ELF-1 (cell line): ENCODE results near the gene CREBBP.

Experiments used
- DNase-seq: peaks from one replicate; pipeline ENCODE4 v3.0.0-alpha.2; 2016; ENCODE audit warnings: low read depth, low spot score

CREBBP gene

DNA sequence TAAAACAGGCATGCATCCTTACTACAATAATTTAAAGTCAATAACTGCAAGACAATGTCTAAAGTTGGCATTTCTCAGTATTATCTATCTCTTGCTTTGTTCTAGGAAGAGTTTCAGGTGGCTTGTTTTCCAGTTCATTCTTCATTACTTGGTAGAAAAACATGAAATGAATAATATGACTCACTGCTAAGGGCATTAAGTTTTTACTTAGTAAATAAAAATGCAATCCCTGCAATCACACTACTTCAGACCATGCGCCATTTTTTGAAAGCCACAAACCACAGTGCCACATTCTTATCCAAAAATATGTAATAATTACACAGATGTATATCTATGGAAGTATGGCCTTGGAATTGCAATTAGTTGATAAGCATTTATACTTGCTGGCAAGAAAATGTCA lies 55.4 kb downstream of the CREBBP start:
- no peak for DNase-seq

DNA sequence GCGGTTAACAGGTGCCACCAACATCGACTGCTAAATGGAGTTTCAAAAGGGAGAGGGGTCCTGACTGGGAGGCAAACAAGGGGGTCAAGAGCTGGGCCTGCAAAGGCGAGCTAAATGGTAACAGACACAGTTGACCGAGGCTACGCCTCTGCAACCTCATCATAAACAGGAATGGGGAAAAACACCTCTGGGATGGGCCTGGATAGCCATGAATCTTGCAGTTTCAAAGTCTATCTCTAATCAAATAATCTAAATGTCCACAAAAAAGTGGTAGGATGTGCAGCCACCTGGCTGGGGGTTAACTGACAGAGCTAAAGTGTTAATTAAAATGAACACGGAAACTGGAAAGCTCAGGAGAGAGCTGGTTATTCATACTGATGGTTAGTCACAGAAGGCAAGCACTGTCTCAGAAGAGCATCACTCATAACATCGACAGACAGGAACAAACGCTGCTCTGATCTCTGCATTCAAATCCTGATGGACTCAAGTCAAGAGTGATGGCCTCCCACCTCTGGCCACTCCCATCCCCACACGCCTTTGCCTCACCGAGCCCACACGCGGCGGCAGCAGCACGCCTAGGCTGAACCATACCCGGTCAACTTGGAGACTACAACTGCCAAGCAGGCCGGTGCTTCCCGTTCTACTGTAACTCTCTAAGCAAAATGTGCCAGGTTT lies 56.3 kb downstream of the CREBBP start:
- no peak for DNase-seq

DNA sequence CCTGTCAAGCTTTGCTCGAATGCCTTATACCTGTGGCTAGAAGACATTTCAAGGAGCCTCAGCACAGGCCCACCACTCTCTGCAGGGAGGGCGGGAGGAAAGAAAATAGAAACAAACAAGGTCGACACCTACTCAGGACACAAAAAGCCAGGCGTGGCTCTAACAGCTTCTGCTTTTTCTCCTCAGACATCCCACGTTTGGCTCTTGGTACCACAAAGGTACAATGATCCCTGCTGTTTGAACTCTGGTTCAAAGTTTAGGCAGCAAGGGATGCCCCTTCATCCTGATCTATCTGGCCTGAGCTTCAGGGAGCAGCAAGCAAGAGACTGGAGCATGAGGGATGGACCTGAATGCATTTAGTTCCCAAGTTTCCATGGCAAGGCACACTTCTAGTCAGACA lies 57.1 kb downstream of the CREBBP start:
- no peak for DNase-seq

DNA sequence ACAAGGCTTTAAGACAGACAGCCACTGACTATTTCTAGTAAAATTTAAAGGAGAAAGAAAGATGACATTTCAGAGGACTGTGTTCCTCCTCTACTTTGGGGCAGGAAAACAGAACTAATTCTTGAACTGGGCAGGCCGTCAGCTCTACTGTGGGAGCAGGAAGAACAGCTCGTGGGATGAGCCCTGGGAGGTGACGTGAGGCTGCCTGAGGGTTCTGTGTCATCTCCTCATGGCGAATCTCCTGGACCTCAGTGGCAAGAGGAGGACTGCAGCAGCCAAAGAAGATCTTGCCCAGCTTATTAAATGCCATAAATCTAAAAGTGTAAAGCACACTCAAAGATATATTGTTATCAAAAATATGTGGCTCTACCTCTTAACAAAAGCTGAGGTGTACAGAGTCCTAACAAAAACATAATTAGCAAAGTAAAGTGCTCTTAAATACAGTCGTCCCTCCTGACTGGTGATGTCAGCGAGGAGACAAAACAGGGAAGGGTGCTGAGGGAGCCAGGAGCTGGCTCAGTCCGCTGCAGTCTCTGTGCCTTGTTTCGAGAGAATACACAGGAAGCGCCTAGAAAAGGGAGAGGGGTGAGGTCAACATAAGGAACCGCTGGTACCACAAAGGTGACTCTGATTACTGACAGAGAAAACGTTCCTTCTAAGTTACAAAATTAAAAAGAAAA lies 58.0 kb downstream of the CREBBP start:
- no peak for DNase-seq

DNA sequence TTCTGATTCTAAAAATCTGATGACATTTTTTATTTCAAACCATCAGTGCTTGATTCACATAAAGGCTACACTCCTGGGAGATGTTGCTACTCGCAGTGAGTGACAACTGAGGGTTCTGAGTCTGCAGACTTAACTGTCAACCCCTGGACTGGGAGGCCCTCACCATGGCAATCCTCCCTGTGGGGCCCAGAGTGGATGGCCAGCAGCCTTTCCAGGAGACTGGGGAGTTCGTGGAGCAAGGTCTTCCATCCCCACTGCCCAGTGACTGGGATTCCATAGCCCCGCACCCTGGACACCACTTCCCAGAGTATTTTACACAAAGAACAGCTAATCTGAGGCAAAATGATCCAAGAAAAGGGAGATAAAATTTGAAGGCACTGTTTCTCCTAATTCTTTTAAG lies 59.3 kb downstream of the CREBBP start:
- no peak for DNase-seq

DNA sequence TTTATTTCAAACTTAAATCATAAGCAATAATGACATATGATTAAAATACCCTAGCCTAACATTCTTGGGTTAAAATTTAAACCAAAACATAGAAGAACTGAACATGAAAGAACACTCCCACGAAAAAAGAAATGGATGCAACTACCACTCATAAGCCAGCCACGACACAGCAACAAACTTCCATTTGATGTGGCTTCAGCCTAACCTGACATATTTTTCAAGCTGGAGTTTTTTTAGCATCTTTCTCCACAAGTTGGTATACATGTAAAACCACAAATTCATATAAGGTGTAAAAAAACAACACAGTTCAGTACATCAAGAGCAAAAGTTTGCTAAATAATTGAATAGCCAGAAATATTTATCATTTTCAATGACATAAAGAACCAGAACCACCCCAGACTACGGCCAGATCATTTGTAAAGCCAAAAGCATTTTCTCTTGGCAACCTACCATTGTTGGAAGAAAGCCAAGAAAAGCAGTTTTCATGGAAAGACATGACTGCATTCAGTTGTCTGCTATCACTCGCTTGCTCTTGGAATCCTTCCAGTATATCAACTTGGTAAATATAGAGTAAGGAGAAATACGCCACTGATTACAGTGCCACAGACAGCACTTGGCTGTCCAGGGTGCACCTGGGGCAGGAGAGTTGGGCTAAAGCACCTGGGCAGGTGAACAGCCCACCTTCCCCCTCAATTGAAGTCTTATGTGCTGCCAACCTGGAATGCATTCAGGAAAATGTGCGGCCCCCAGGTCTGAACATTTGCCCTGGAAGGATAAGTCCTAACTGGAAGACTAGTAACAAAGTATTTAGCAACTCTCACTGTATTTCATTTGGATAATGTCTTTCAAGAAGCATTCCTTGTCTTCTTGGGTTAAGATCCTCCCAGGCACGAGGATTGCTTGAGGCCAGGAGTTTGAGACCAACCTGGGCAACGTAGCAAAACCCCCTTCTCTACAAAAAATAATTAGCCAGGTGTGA lies 60.5 kb downstream of the CREBBP start:
- DNase-seq, result no peak

DNA sequence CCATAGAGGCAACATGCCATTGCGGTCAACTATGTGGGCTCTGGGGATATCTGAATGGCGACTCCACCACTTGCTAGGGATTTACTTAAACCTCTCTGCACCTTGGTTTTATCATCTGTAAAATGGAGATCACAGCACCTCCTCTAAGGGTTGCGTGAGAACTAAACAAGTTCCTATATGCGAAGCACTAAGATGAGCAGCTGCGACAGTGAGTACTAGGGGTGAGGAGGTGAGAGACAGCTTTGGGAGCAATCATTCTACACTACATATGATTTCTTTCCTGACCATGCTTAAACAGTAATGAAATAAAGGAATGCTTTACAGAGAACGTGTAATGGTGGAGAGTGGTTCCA lies 61.4 kb downstream of the CREBBP start:
- DNase-seq, result no peak

DNA sequence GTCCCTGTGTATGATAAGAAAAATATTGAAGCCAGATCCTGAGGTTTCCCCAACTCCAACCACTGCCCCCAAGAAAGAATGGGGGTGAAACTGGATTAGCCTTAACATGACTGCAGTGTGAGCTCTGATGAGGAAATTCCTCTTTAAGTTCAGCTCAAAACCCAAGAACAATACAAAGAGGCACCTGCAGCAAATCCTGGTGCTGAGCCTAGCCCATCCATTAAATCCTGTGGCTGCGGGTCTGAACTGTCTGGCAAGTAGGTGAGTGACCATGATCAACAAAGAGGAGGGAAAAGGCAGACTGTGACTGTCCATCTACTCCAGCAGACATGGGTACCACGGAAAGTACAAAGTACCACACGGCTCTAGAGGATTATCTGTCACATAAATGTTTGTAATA lies 64.2 kb downstream of the CREBBP start:
- no peak for DNase-seq

DNA sequence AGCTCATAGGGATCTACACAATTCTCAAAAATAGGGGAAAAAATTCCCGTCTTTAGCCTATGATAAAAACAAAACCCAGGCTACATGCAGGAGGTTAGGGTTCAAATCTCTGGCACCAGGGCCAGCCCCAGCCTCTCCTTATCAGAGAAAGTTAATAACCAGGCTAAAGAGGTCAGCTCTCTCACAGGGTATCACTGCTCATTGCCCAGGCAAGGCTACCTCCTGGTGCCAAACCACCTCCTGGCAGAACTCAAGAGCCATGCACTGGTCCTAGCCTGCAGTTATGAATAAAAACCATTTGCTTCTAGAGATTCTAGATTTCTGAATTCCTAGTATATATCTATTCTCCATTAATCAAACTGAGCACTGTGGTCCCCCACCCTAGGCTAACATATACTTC lies 65.8 kb downstream of the CREBBP start:
- no peak for DNase-seq

DNA sequence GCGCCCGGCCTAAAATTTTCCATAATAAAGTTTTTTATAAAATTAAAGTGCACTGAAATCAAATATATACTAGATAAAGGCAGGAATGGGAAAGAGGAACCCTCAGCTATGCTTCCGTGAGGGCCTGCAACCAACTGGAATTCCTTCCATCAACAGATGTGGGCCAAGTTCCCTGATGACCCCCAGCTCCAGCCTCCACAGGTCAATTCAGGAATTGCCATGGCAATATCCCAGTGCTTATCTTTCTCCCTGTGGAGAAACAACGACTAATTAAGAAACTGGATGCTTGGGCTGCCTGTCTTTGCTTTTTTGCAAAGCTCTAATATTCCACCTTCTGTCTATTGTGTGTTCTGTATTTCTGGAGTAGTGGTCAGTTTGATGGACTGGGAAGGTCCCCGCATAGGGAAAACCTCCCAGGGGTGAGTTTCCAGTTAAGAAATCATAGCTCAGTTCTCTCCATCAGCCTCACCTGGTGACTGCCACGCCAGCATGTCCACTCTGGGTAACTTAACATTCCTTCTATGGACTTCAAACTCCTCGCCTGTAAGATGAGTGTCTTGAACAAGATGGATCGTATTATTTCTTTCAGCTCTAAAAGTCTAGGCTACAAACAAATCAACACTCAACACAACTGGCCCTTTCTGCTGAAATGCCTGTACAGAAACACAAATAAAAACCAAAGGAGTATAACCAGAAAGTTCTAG lies 67.9 kb downstream of the CREBBP start:
- DNase-seq, result no peak

DNA sequence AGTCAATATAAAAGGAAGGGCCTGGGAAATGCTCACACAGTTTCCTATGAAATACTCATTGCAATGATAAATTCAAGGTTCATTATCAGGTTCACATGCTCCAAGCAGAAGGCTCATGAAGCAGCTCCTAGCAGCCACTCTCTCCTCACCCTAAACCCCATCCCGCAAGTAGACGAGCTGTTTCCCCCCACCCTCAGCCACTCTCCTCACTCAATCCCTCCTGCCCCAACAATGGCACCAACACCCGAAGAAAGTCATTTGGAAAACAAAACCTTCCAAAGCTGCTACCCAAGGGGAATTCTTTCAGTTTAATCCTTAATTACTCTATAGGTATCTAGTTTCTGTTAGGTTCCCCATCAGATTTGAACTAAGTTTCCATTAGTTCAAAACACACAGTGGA lies 69.7 kb downstream of the CREBBP start:
- DNase-seq, result no peak

DNA sequence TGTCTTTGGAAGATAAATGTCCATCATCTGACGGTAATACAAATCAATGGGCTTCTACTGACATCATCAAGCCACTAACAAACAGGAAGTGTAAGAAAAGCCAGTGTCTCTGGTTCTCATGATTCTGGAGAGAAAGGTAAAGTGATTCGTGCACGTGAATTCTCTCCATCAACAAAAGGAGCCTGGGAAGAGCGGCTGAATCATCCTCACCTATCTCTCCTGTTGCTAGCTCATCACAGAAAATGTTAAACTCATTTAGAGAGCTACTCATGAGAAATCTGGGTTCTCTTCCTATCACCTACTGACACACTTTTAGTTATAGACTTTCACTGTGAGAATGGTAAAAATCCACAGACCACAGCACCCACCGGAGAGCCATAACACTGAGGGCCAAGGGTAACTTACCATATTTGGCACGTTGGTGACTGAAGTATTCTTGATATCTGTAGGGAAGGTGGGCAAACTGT lies 70.3 kb downstream of the CREBBP start:
- DNase-seq, result no peak

DNA sequence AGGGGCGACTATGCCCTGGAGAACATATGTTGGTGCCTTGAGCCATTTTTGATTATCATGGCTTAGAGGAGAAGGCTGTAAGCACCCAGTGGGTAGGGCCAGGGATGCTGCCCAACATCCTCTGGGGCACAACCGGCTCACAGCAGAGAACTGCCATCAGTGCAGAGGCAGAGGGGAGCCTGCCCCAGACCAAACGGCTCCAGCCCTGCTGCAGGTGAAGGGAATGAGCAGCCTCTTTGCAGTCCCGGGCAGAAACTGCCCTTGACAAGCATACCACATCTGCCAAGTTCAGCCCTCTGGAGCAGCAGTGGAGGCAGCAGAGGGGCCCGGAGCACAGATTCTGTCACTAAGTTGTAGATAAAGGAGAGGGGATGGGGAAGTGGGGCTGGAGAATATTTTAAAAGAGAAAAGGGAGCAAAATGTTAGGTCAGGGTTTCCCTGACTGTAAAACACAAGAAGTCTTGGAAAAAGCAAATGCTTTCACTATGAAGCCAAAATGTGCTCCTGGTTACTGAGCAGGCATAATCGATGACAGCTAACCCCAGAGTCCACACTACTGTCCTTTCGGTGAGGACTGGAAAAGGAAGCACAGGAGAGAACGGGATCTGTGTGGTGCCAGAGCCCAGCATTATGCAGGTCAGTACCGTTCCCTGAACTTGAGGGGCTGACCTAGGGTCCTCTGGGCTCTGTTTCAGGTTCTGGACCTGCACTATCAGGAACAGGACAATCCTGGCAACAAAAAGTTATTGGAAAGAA lies 72.0 kb downstream of the CREBBP start:
- no peak for DNase-seq

DNA sequence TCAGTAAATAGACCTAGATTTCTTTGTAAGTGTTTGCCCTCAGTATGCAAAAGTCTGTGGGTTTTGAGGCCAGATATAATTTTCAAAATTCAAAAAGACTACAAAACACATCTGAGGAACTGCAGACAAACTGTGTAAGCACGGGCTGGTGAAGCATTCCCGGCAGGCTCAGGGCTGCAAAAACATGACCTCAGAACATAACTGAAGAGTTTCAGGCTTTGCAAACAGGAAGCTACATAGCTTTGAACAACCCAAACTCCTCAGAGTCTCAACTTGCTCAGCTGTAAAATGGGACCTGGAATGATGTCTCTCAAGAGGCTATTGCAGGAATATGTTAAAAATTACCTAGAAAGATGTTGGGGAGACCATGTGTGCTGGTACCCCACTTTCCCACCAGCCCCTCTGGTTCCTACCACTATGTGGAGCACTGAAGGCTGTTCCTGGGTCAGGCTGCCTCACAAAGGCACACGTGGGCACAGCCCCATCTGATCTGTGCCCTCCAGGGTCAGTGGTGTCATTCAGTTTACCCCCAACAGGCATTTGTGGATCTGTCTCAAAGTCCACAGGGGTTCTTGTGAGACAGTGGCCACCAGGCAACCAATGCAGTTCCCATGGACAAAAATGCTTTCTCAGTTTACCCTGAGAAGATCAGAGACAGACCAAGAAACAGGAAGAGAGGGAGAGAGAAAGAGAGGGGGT lies 72.9 kb downstream of the CREBBP start:
- DNase-seq, result no peak

DNA sequence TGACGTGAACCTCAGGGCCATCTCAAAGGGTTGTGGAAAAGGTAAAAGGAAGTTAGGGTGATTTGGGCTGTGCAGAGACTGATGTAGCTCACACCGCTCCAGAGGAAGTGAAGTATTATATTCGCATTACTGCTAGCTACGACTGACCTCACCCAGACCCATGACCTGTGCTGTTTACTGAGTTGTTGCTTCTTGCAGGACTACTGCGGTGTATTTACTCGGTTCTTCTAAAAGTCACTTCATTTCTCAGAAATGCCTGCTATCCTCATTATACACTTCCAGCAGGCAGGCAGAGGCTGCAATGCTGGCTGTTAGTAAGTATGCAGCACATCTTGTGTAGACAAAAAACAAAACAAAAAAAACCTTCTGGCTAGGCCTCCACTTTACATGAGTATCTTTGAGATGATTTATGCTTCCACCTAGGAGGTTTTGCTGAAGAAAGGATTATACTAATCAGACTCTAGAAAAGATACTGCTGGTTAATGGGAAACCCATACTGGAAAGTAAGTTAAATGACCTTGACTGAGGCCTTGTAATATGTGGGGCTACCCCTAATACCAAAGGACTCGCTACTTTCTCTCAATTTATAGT lies 76.0 kb downstream of the CREBBP start:
- DNase-seq, result no peak

DNA sequence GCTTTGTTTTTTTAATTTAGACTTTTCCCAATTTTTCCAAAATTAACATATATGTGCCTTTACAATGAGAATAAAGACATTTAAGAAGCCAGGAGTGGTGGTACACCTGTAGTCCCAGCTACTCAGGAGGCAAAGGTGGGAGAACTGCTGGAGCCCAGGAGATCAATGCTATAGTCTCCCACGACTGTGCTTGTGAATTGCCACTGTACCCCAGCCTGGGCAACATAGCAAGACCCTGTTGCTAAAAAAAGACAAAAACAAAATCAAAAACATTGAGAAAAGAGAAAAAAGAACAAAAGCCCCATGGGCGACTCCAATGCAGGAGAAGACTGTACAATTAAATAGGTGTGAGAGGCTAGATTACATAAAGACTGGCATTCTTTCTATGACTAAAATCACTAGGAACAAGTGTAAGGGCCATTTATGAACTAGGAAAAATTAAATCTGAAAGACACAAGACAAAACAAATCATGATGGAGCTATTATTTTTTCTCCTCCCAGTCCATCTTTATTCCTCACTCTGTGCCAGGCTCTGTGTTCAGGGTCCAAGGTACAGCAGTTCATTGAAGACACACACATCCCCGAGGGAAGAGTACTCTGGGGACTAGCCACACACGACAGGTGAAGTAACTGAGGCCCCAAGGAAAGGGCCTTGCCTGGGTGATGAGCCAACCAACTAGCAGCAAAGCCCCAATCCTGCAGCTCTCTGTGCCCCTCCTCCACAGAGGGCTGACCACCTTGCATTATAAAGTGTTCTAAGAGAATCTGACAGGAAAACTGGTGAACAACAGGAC lies 79.8 kb downstream of the CREBBP start:
- no peak for DNase-seq

DNA sequence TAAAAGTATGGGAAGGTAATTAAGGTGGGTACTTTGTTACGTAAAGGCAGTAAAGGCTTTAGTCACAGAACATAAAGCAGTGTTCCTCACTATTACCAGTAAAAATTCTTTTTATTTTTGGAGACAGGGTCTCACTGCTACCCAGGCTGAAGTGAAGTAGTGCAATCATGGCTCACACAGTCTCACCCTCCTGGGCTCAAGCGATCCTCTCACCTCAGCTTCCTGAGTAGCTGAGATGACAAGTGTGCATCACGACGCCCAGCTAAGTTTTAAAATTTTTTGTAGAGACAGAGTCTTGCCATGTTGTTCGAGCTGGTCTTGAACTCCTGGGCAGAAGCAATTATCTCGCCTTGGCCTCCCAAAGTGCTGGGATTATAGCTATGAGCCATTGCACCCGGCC lies 80.5 kb downstream of the CREBBP start:
- no peak for DNase-seq

DNA sequence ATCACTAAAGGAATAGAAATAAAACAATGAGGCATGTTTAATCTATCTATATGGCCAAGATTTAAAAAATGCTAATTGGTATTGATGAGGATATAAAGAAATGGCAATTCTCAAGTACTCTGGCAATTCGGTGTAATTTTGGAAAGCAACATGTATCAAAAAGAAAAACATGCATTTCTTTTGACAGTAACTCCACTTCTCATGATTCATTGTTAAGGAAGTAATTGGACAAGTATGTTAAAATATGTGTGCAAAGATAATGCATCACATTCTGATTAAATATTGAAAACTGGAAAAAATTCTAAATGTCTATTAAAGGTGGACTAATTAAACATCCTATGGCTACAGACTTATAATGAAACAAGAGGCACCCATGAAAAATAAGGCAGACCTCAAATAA lies 81.2 kb downstream of the CREBBP start:
- DNase-seq, result no peak

DNA sequence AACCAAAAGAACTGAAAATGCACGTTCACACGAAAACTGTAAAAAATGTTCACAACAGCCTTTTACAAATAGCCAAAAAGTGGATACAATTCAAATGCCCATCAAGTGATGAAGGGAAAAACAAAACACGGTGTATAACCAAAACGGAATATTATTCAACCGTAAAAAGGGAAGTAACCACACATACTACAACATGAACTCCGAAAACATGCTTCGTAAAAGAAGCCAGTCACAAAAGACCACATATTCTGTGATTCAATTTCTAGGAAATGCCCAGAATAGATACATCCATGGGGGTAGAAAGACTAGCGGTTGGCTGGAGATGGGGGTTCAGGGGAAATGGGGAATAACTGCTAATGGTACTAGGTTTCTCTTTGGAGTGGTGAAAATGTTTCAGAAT lies 81.7 kb downstream of the CREBBP start:
- no peak for DNase-seq
